ENCODE data around the gene RAPGEF2. TPM values are rescaled to one million over a fixed set of nuclear protein-coding genes. Genes with fewer than 3 reads are reported as not detected.
"Not testable (repeated sequence)": the region's sequence is repeated elsewhere in the genome, so short reads cannot be mapped to it uniquely, and the experiment has no call there.

Gene RAPGEF2
- total RNA-seq, 1 donor from 2014 or later, result 37.5 TPM

DNA sequence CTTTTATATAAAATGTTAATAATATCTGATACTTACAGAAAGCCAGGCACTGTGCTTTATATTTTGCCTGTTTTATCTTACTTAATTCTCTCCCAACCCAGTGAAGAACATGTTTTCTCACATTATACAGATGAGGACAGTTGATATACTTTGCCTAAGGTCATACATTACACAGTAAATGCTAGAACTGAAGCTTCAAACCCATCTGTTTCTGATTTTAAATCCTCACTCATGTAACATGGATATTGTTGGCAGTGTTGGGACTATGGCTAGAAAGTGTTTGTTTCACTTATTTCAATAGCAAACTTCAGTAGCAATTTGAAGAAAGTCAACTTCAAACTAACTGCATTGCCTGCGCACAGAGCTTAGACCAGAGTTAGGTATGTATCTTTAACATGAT lies 57.4 kb downstream of the RAPGEF2 start:
- DNase-seq (ENCODE audit: low spot score), result no peak

DNA sequence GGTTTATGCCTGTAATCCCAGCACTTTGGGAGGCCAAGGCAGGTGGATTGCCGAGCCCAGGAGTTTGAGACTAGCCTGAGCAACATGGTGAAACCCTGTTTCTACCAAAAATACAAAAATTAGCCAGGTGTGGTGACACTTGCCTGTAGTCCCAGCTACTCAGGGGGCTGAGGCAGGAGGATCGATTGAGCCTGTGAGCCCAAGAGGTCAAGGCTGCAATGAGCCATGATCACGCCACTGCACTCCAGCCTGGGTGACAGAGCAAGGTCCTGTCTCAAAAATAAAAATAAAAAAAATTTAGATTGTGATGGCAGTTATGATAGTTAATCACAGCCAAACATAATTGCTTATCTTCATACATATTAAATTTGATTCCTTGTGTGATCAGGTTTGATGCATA lies 58.6 kb downstream of the RAPGEF2 start:
- not testable (repeated sequence) for DNase-seq (ENCODE audit: low spot score)

DNA sequence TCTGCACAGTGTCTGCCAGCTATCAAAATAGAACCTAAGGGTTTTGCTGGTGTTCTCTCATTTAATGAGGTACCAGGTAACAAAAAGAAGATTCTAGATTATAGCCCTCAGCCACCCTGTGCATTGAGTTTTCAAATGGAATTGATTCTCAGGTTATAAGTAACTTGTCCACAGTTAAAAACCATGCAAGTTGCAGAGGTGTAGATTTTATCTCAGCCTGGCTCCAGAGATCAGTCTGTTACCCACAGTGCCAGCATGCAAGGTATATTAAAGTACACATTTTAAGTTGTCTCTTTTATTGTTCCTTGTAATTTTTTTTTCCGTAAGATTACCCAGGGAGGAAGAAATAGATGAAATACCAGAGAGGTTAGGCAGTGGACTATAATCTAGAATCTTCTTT lies 59.7 kb downstream of the RAPGEF2 start:
- no peak for DNase-seq (ENCODE audit: low spot score)

DNA sequence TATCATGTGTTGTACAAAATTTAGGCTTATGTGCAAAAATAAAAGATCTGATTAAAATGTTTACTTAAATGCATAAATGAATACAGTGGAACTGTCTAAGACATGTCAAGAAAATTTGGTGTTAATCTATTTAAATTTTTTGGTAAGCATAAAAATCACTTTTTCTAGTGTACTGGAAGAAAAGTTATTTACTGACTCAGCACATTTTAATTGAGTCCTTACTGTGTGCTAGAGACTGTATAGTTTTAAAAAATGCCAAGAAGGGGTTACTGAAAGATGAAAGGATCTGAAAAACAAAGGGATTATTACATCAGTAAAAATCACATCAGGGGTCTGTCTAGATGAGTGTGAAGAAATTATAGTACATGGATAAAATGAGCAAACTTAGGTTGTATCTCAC lies 60.6 kb downstream of the RAPGEF2 start:
- no peak for DNase-seq (ENCODE audit: low spot score)

DNA sequence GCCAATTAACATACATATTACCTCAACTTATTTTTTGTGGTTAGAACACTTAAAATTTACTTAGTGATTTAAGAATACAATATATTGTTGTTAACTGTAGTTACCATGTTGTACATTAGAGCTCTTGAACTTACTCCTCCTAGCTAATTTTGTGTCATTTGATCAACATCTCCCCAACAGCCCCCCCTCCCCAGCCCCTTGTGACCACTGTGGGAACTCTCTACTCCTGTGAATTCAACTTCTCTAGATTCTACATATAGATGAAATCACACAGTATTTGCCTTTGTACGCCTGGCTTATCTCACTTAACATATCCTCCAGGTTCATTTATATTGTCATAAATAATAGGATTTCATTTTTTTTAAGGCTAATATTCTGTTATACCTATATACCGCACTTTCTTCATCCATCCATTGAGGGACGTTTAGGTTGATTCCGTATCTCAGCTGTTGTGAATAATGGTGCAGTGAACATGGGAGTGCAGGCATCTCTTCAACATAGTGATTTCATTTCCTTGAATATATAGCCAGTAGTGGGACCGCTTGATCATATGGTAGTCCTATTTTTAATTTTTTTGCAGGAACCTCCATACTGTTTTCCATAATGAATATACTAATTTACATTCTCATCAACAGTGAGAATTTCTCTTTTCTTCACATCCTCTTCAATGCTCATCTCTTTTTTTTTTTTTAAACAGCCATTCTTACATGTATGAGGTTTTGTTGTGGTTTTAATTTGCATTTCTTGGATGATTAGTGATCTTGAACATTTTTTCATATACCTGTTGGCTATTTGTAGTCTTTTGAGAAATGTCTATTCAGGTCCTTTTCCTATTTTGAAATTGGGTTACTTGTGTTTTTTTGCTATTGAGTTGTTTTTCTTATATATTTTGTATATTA lies 66.8 kb downstream of the RAPGEF2 start:
- DNase-seq (ENCODE audit: low spot score), result no peak

DNA sequence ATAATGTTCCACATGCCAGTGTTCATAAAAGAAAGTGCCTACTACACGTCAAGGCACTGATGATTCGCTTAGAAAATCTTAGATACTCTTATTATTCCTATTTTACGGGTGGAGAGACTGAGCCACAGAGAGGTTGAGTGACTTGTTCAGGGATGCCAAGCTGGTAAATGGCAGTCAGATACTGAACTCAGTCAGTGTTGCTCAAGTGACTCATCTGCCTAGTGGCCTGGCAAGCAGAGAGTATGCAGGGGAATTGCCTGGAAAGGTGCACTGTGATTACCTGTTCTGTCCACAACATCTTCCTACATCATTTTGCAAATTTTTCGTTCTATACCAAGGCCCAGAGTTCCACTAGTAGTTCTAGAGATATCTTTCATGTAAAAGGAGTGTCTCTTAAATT lies 68.4 kb downstream of the RAPGEF2 start:
- DNase-seq (ENCODE audit: low spot score), result no peak

DNA sequence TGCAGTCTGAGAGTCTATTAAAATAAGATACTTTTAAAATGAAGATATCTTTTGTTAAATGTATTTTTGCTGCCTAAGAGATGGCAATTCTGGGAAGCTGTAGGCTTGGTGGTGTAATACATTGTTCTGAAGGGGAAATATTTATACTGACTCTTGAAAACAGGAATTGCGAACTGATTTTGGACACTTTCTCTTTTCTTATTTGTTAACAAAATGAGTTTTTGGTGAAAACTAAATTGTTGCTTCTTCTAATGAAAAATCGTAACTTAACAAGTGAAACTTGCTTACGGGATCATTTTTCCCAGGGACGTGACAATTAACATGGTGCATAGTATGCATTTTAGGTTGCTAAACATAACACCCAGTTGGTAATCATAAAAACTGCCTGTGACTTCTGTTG lies 71.0 kb downstream of the RAPGEF2 start:
- DNase-seq (ENCODE audit: low spot score), result no peak

DNA sequence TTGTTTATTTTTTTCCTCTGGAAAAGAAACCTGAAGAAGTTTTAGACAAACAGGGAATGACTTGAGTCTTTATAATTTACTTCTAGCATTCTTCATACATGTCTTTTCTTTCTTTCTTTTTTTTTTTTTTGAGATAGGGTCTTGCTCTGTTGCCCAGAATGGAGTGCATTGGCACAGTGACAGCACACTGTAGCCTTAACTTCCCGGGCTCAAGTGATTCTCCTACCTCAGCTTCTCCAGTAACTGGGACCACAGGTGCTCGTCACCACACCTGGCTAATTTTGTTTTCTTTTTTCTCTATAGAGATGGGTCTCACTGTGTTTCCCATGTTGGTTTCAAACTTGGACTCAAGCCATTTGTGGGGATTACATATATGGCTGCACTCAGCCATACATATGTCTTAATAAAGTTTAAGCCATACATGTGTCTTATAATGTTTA lies 71.8 kb downstream of the RAPGEF2 start:
- no peak for DNase-seq (ENCODE audit: low spot score)

DNA sequence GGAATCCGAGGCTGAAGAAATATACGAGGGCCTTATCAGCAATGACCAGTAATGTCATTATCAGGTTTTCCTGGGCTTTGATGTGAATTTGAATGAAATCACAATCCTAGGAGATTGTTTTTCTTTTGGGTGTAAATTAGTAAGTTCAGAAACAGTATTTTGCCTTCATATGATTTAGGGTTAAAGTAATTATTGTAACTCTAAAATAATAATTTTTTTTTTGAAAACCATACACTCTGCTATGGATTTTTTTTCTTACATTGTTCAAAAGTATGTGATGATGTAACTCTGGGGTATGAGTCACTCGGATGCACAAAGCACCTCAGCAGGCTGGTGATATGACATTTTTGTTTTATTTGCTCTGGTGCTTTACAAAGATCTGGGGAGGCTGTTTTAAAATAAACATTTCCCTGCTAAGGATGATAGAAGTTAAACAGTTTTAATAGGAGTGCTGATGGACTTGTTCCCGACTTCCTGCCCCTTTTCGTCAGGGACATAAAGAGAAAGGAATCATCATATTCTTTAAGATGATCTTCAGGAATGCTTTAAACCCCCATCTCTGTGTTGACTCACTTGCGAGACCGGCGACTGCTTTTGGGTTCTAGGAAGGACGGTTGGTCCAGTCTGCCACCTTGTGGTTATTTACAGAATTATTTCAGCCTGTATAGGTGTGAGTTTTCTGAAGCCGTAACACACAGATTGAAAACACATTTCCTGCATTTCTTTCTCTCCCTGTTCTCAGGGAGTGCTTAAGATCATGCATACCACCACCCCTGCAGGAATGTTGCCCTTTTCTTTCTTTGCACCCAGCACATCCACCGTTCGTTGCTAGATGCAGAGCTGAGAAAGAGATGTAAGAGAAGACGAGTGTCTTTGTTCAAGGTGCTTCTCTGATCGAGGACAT lies 72.5 kb downstream of the RAPGEF2 start:
- no peak for DNase-seq (ENCODE audit: low spot score)

DNA sequence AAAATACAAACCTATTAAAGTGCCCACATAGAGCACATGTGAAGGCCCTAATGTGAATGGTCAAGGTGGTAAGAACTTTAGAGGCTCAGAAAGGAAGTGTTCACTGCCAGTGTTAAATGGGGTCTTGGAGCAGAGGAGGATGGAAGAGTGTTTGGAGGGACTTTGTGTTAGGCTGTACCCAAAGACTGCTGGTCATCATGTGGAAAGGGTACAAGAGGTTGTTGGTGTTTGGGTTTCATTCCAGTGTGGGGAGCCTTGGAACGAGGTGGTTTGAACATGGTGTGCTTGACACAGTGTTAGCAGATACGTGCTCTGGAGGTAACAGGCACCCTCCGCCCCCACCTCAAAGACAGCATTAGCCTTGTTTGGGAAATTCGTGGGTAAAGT lies 73.1 kb downstream of the RAPGEF2 start:
- no peak for DNase-seq (ENCODE audit: low spot score)

DNA sequence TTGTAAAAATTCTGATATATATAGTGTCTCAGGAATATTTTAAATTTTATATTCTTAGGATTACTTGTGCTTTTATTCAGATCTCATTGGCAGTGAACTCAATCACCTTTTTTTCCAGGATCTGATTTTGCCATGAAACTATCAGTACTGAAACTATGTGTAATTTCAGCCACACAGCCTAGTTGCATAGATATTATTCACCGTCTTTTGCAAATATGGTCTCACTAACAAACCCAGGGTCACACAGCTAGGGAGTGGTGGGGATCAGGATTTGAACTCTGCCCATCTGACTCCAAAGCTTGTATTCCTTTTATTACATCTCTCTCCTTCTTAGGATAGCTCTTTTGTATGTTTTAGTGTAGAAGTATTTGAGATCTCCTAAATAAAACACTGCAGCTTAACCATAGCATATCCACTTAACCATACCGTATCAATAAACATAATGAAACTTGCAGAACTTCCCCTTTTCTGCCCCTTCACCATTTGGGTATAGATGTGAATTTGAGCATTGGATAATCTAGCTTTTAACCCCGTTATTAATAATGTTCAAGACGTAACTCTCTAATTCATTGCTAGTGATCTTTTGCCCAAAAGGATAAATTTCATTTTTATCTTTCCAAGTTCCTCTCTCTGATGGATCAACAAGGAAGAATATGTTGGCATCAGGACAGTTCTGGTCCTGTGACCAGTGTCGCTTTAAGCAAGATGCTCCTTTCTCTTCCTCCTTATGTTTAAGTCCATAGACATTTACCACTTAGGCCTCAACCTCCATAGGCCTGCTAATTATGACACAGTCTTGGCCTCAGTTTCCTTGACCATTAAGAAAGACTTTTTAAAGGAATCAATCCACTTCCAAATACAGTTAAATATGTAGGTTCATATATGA lies 74.6 kb downstream of the RAPGEF2 start:
- no peak for DNase-seq (ENCODE audit: low spot score)

DNA sequence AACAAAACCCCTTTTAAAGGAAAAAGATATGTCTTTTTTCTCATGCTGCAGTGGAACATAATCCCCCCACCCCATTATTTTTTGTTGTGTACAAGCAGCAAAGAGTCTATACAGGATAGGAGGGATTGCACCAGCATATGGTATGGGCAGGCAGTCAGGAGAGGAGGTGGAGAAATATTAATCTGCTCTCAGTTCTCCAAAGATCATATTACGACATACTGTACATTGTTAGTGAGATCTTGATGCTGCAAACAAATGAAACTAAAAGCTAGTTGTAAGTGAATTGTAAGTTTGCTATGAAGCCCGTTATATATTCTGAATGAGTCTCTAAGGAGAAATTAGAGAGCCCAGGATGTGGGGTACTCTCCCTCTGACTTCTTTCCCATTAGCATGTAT lies 75.3 kb downstream of the RAPGEF2 start:
- no peak for DNase-seq (ENCODE audit: low spot score)

DNA sequence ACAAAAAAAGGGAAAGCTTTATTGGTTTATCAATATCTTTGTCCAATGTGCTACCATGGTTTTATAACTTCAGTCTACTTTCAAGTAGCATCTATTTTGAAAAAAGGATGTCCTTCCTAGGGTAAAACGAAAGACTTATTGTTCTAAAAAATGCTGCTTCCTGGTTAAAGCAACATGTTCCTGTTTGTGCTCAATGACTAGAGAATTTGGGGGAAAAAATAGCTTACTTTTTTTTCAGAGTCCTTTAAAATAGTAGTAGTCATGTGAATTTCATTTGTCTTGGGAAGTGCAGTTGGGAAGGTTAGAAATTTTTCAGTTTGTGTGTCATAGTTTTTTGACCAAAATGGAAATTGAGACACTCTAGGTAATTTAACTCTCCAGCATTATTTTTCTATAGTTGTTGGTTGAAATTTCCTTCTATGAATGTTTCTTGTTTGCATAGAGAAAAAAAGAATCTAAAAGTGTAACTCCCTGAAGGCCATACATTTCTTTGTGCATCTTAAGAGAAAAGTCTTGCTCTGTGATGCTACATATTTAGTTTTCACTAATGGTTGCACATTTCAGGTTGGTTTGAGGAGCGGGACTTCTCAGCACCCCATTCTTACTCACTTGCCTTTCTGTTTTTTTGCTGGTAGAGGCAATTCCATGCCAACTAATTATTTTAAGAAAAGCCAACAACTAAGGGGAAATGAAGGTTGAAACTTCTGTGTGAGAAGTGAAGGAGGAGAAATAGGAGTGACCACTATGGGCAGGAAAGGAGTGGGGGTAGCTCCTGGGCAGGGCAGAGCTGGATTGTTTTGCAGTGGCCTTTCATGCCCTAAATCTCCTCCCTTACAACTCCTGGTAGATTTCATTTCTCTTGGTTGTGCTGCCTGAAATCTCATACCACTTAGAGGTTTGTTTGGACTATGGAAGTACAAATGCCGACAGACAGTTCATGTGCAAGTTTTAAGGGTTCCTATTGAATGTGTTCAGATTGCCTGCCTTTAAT lies 76.4 kb downstream of the RAPGEF2 start:
- no peak for DNase-seq (ENCODE audit: low spot score)

DNA sequence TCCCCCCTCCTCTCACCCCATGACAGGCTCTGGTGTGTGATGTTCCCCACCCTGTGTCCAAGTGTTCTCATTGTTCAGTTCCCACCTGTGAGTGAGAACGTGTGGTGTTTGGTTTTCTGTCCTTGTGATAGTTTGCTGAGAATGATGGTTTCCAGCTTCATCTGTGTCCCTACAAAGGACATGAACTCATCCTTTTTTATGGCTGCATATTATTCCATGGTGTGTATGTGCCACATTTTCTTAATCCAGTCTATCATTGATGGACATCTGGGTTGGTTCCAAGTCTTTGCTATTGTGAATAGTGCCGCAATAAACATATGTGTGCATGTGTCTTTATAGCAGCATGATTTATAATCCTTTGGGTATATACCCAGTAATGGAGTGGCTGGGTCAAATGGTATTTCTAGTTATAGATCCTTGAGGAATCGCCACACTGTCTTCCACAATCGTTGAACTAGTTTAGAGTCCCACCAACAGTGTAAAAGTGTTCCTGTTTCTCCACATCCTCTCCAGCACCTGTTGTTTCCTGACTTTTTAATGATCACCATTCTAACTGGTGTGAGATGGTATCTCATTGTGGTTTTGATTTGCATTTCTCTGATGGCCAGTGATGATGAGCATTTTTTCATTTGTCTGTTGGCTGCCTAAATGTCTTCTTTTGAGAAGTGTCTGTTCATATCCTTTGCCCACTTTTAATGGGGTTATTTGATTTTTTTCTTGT lies 81.2 kb downstream of the RAPGEF2 start:
- DNase-seq (ENCODE audit: low spot score), result not testable (repeated sequence)

DNA sequence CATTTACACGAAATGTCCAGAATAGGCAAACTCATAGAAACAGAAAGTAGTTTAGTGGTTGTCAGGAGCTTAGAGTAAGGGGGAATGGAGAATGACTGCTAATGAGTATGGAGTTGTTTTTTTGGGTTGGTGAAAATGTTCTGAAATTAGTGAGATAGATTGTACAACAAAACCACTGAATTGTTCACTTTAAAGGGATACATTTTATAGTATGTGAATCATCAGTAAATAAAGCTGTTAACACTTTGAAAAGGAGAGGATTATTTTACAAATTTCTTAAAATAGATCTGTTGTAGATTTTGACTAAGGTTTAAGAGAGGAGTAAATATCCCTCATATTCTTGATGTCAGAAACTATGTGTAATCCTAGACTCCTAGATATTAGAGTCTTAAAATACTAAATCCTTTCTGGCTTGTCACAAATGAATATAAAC lies 82.7 kb downstream of the RAPGEF2 start:
- no peak for DNase-seq (ENCODE audit: low spot score)

DNA sequence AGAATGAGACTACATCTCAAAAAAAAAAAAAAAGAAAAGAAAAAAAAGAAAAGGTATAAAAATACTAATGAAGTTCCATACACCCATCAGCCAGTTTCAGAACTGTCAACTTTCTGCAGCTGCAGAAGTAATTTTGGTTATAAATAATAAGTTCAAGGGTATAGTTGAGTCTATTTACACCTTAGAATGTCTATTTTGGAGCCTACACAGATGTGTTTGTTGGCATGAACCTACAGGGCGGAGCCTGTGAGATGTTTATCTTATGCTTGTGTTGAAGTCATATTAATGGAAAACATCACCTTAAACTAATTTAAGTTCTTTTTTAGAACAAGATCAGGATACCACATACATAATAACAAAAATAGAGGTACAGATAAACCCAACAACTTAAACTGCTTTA lies 85.8 kb downstream of the RAPGEF2 start:
- no peak for DNase-seq (ENCODE audit: low spot score)

DNA sequence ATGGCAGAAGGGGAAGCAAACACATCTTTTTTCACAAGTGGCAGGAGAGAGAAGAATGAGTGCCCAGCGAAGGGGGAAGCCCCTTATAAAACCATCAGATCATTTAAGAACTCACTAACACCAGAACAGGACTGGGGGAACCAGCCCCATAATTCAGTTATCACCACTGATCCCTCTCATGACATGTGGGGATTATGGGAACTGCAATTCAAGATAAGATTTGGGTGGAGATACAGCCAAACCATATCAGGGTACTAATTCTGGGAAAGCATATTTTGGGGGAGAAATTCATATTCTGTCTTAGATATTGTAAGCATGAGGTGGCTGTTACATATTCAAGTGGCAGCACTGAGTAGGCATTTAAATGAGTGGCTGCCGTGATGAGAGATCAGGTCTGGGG lies 87.8 kb downstream of the RAPGEF2 start:
- DNase-seq (ENCODE audit: low spot score), result no peak

DNA sequence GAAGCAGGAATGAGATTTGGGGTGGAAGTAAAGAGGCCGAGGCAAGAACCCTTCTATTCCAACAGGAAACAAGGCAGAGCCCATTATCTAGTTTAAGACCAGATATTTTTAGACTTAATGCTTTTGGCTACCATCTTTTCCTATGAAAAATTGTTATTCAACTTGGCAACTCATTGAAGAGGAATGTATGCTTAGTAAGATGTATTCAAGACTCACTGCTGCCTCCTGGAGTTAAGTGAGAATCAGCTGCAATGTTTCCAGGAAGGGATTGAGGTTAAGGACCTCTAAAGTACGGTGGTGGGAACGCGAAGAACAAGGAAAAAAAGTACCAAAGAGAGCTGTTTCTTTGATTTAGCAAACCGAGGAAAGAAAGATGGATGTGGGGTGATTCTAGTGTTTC lies 89.1 kb downstream of the RAPGEF2 start:
- DNase-seq (ENCODE audit: low spot score), result no peak

DNA sequence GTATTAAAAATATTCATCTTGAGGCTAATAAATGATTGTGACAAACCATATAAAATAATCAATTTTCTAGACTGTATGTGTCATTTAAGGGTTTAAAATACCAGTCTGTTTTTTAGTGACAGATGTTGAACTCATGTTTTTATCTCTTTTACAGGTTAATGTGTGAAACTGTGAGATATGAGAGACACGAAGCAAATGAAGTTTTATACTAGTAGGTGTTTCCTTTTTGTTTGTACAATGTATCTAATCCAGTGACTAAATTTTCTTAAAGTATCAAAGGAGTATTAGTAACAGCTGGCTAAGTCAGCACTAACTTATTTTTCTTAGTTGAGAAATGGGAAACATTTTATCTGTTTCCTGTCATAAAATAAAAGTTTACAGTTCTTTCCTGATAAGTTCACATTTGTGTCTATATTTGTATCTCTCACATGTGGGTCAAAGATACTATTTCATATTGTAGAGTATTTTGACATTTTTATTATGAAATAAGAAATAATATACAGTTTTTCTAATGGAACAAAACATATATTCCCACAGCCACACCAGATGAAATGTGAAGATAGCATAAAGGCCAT lies 90.3 kb downstream of the RAPGEF2 start:
- DNase-seq (ENCODE audit: low spot score), result no peak
